Lower lobe of right lung (tissue), 2 donors: ENCODE data around the gene WSCD2. TPM values are rescaled to one million over a fixed set of nuclear protein-coding genes. Genes with fewer than 3 reads are reported as not detected.

Source experiments
- ATAC-seq, 2 donors: fragments of 200-7000 bp; cut with Tn5 transposase; one replicate each; pipeline ENCODE4 v1.9.1; 2020 to 2022; ENCODE audit warnings: mild to moderate bottlenecking in 2 of 2, moderate library complexity in 2 of 2
- DNase-seq: peaks from one replicate; pipeline ENCODE4 v3.0.0-alpha.2; 2020
- H3K27ac ChIP-seq: fragments of 200-600 bp; one replicate; pipeline ENCODE4 v1.8.0; 2022
- H3K27me3 ChIP-seq: fragments of 200-600 bp; one replicate; pipeline ENCODE4 v1.8.0; 2022; ENCODE audit warnings: low read depth
- H3K36me3 ChIP-seq: fragments of 200-600 bp; one replicate; pipeline ENCODE4 v1.8.0; 2022; ENCODE audit warnings: mild to moderate bottlenecking
- H3K4me1 ChIP-seq: fragments of 200-600 bp; one replicate; pipeline ENCODE4 v1.8.0; 2022
- H3K4me3 ChIP-seq: fragments of 200-600 bp; one replicate; pipeline ENCODE4 v1.8.0; 2022; ENCODE audit warnings: mild to moderate bottlenecking
- H3K9me3 ChIP-seq: fragments of 200-600 bp; one replicate; pipeline ENCODE4 v1.8.0; 2022
- CTCF ChIP-seq: fragments of 200-600 bp; IDR thresholded peaks from one replicate; pipeline ENCODE4 v1.8.0; 2022; ENCODE audit warnings: antibody characterized with exemption, mild to moderate bottlenecking
- intact Hi-C: fragments of 100-400 bp; cut with DNase I; formaldehyde crosslinking; loops from one replicate; pipeline ENCODE4 v1.11.0; 2022
- total RNA-seq: library from RNA; stranded (reverse); fragmentation: NEBNext Ultra II Directional; extraction: Animal tissue kit (Norgen Biotek cat#: 25700); gene quantifications from one replicate; pipeline ENCODE4 v1.2.1, GENCODE V29; 2021
- donor health status: DM: no; HTN: yes; CAD: no; lungs with severe emphysema.

Gene WSCD2
- total RNA-seq, 1 donor from 2014 or later = 0.89 TPM

GRCh38 chr12:108299516-108299915 is 170.4 kb downstream of the WSCD2 start:
- Histone ChIP-seq H3K4me1 (peaks cover 92% of the 10 kb centered on the region), H3K9me3 (no peaks in the 10 kb centered on the region), H3K4me3 (no peak overlapping the region), H3K36me3 (no peaks in the 10 kb centered on the region), H3K27me3 (no peaks in the 10 kb centered on the region), H3K27ac (no peak overlapping the region)
- no peak for ATAC-seq
- no peak for DNase-seq
- intact Hi-C loops = no loop called here
- no peak for TF ChIP-seq CTCF

Other genes with a start within 250 kb of the WSCD2 start
- 25.6 TPM for gene CMKLR1, start 210.0 kb downstream of the WSCD2 start, total RNA-seq